GM15510 (cell line): ENCODE results near the gene CMTR1.

Experiments
- POLR2A ChIP-seq: IDR thresholded peaks from 3 replicates; pipeline ENCODE4 v1.6.1; 2011; ENCODE audit warnings: borderline replicate concordance; ENCODE audit not compliant: insufficient read length; ENCODE audit errors: extremely low read depth

CMTR1 gene

DNA sequence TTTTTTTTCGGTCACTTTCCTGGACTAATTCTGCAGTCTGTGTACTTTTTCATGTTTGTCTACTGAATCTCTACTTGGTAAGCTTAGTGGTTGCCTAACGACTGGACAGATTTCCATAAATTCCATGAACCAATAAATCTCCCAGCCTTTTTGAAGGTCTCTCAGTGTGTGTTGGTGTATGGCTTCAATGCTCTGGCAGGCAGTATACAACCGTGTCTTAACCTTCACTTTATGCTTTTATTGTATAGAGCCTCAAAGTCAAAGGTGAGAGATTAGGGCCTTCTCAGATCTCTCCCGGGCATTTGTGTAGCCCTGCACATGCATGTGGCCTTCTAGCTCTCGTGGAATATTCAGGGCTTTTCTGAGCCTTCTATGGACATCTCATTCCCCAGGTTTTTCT, 14.3 kb upstream of the CMTR1 start:
- TF ChIP-seq POLR2A: no peak

DNA sequence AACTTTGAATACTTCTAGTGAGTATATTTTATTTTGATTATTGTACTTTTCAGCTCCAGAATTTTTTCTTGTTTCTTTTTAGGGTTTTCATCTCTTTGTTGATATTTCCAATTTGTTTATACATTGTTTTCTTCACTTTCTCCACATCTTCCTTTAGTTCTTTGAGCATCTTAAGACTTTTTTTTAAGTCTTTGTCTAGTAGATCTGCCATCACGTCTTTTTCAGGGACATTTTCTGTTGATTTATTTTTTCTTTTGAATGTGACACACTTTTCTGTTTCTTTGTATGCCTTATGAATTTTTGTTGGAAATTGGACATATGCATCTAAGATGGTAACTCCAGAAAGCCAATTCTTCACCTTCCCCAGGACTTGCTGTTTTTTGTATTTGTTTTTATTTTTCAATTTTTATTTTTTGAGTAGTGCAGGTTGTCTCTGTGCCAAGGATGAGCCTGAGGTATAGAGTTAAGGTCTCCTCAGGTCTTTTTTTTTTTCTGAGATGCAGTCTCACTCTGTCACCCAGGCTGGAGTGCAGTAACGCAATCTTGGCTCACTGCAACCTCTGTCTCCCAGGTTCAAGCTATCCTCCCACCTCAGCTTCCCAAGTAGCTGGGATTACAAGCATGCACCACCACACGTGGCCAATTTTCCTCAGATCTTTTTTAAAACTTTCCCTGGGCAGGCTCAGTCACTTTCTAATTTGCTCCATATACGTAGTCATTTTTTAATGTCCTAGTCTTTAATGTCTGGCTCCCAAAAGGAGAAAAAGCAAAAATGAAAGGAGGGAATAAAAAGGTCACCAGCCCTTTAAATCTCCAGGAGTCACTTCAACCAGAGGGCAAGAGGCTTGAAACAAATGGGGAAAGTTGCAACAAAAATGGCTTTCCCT, 6.7 kb upstream of the CMTR1 start:
- TF ChIP-seq POLR2A: no peak

DNA sequence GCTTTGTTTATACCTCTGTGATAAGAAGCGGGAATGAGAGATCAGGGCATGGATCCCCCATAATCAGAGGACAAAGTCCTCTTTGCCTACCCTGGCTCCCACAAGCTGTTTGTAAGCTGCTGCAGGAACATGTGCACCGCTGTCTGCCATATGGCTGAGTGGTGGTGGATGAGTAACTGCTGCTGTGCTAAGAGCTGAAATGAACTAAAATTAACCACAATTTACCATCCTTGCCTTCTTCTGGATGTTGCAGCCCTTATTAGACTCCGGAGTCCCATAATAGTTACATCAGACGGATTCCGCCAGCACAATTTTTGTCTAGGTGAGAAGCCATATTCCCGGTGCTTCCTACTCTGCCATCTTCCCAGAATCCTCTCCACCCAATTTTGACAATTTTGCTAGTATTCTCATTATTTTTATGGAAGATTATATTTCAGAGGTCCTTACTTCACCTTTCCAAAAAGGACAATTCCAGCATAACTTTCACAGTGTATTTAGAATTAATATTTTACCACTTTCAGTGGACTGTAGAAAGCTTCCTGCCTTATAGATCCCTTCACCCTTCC, 6.0 kb upstream of the CMTR1 start:
- no peak for TF ChIP-seq POLR2A

DNA sequence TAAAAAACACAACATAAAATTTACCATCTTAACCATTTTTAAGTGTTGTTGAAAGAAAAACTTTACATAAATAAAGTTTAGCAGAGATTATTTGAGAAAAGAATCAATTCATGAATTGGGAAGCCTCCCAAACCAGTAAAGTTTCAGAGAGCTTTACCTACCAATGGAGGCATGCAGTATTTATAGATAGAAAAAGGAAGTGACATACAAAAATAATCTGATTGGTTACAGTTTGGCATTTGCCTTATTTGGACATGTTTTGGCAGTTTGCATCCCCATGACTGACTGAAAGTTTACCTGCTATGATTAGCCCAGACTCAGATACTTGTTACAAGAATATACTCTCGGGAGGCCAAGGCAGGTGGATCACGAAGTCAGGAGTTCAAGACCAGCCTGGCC, 3.7 kb upstream of the CMTR1 start:
- no peak for TF ChIP-seq POLR2A

DNA sequence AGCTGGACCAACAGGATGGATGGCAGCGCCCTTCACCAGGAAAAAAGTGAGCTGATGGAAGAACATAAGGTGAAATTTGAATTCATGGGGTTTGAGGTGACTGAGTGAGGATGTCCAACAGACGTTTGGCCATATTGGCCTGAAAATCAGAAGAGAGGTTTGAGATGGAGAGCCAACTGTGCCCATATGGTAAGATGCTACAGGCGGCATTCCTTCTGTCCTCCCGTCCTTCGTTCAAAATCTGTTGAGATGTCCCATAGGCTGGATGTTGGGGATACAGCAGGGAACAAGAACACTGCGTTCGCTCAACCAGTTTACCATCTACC, 468 bp upstream of the CMTR1 start:
- TF ChIP-seq POLR2A: no peak

DNA sequence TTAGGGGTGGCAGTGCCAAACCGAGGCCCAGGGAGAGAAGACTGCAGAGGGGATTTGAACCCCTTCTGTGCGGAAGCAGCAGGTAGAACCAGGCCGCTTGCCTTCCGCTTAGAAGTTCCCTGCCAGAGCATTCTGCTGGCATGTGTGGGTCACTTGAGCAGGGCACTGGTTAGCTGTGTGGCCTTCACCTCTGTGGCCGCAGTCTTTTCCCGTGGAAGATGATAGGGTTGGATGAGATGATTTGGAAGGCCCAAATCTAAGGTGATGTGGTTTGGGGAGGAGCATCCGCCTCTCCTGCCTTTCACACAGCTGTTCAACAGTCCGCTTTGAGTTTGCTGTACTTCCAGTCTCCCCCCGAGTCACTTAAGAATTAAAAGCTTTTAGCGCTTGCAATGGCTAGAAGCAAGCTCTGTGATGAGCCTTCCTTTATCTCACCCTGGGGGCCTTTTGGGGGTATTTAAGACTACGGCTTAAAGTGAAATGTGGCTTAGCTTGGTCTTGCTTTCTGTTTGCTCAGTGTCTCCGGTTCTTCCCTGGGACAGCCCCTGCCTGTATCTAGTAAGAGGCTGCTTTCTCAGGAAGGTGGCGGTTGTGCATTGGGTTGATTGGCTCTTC, 743 bp downstream of the CMTR1 start:
- no peak for TF ChIP-seq POLR2A

DNA sequence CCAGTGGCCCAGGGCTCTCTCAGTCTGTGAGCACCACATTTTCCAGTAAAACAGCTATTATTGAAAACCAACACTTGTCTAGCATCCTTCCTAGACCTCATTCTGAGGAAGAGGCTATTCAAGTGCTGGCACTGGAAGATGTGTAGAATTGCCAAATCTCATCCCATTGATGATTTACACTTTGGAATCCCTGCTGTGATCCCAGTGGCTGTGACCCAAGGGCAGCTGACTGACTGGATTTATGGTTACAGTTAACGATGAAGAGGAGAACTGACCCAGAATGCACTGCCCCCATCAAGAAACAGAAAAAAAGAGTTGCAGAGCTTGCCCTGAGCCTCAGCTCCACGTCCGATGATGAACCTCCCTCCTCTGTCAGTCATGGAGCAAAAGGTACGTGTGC, 2.4 kb downstream of the CMTR1 start:
- TF ChIP-seq POLR2A: no peak

DNA sequence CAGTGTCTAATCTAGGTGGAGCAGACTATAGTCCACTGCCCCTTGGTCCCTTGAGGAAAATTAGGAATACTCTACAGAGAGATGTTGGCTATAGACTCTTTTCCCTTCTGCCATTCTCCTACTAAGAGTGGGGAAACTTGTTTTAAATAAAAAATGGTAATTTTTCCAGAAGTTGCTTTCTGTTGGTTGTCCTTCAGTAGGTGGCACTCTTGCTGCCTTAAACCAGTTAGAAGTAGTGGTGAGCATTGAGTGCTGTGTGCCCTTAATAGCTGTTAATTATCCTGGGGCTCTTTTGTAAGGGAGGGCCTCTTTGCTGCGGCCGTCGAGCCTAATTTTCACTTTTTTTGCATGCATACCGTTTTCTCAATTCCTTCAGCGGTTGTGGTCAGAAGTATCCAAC, 2.8 kb downstream of the CMTR1 start:
- TF ChIP-seq POLR2A: no peak

DNA sequence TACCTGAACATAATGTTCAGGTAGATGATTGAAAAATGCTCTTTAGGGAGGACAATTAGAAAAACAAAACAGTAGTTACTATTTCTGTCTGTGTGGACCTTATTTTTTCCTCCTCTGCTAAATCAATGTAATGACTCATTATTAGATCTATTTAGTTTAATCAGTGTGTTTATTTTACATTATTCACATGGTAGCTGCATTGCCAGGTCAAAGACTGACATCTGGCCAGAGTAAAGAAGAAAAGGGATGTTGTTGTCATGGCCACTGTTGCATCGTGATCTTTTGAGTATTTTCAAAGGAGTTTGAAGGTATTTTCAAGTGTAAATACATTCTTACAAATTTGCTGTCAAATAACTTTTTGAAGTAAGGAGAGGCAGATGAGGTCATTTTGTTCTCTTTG, 5.9 kb downstream of the CMTR1 start:
- TF ChIP-seq POLR2A: no peak

DNA sequence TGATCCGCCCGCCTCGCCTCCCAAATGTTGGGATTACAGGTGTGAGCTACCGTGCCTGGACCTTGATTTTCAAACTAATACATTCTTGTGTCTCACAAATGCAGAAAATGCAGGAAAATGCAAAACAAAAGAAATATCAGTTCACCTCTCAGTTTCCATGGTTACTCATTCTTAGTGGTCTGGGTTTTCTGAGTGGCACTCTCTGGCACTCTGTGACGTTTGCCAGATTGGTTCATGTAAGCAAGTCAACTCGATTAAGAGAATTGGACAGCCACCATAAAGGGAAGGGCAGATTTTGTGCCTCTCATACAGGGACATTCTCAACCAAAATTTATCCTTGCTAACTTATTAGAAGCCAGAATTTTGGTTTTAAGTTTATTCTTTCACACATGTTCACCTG, 8.6 kb downstream of the CMTR1 start:
- TF ChIP-seq POLR2A: no peak

DNA sequence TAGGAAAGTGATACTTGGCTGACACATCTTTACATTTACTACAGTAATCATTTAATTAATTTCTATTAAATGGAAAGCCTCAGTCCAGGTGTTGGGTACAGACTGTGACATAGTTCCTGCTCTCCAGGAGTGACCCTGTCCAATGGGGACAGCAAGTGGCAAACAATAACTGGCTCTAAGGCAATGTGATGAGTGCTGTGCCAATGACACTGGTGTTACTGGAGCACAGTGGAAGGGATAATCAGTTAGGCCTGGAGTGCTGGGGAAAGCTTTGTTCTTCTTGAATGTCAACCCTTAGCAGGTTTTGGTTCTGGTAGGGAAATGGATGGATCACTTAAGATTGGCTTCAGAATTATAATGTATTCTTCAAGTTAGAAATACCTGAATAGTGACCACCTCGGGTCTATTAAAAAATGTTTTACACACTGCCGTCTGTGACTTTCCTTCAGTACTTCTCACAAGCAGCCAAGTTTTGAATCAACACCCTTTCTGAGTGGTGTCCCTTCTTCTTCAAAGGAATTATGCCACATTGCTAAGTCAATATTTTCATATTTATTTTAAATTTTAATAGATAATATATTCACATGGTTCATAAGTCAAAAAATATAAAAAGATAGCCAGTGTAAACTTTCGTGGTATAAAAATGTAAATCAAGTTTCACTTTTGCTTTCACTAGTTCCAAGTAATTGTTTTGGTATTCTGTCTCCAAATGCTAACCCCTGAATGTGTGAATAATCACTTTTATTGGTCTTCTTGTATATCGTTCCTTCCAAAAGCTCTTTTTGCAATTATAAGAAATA, 9.6 kb downstream of the CMTR1 start:
- no peak for TF ChIP-seq POLR2A

DNA sequence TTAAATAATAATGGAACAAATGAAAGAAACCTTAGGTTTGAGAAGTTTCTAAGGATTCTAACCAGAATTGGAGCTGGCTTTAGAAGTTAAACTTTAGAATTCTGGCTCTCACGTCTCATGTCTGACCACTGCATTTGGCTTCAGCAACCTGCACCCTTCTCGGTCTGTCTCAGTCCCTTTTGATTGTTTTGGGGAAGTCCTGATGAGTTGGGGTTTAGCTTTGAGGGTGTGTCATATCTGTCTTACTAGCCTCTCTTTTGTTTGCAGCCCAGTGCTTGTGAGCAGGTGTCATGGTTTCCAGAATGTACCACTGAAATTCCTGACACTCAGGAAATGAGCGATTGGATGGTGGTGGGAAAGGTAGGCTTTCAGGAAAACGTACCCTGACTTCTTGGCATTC, 17.0 kb downstream of the CMTR1 start:
- no peak for TF ChIP-seq POLR2A

DNA sequence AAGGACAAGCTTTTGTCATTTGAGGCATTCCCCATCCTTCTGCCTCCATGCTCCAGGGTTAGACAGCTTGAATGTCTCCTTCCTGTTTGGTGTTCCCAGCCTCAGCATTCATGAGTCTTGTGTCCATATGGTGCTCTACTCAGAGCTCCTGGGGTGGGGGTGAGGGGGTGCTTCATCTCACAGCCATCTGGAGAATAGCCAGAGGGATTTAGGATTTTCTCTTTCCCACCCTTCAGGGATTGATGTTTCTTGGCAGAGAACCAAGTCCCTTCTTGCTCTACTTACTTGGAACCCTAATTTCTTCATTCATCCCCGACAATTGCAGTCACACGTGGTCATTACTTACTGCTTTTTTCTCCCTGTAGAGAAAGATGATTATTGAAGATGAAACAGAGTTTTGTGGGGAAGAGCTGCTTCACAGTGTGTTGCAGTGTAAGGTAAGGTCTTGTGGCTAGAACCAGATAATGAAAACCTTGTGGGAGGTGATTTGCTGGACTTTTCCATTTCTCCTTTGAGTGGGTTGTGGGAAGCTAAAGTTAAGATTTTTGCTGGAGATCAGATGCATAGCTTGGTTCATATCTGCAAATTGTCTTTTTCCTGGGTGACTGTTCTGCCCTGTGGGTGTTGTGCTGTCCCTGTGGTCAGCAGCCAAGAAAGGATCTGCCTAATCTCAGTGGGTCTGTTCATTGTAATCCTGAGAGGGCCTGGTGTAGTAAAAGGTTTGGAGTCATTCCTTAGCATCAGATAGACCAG, 18.6 kb downstream of the CMTR1 start:
- TF ChIP-seq POLR2A: no peak

DNA sequence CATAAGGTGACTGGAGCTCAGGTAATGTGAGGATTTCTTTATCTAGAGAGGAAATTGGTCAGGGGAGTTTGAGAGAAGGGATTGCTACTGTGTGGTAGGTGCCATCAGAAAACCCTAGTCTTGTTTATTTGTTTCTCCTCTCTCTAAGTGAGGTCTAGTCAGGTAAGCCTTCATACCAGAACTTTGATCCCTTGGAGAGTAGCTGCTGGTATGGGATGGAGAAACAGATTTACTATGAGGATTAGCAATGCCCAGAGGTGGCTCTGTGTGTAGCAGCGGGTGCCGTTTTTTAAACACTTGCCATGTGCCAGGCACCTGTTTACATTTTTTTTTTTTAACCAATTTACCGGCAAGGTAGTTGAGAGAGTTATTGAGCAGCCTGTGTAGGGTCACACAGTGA, 19.5 kb downstream of the CMTR1 start:
- TF ChIP-seq POLR2A: no peak
